Measurements from ENCODE around the gene CLEC16A.

The CLEC16A gene

DNA sequence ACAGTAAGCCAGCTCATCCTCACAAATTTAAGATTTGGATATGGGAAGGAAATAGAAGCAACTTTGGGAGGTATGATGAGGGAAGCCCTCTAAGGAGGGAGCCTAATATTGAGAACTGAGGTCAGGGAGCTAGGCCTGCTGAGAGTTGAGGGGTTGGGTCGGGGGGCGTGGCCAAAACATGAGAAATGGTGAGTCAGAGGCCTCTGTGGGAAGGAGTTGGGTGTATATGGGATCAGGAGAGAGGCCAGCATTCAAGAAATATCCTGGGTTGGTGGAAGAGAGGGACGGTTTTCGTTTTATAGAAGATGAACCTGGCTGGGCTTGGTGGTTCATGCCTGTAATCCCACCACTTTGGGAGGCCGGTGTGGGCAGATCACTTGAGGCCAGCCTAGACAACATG is 48.4 kb downstream of the CLEC16A start:
- no peak for DNase-seq

DNA sequence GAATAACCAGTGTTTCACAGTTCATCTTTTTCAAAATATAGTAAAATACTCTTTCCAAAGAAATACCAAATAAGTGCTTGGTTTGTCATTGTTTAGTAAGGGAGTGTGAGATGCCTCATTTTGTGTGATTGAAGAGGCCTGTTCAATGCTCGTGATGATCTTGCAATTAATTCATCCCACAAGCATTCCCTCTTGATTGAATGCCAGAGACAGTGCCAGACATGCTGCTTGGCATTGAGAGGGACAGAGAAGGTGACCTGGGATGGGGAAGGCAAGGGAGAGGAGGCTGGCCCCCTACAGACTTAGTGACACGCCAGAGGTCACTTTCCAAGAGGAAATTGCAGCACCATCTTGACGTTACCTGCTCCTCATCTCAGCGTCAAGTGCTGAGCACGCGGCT is 49.3 kb downstream of the CLEC16A start:
- DNase-seq: no peak

DNA sequence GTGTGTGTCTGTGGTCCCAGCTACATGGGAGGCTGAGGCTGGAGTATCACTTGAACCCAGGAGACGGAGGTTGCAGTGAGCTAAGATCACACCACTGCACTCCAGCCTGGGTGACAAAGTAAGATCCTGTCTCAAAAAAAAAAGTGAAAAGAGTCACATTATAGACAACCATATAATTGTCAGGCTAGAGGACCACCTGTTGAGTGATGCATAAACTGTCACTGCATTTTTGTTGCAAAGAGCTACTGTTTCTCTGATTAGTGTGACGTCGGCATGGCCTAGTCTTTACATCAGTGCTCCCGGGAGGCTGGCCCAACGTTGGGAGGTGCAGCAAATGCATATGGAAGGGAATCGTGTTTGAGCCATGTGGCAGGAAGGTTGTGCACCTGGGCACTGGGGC is 50.2 kb downstream of the CLEC16A start:
- DNase-seq: no peak

DNA sequence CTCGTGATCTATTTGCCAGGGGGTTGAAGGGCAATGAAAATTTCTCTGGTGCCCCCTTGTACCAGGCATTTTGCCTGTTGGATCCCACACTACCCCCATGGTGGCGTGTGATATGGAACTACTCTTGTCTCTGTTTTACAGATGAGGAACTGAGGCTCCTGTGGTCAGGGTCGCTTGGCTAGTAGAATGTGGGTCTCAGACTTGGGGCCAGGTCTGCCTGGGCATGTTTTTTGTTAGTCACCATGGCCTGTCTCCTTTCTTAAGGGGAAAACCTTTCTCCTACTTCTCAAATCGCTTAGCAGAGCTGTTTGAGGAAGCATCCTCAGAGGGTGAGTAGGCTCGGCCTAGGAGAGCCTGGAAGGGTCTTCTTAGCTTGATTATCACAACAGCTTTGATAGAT is 51.2 kb downstream of the CLEC16A start:
- DNase-seq: no peak

DNA sequence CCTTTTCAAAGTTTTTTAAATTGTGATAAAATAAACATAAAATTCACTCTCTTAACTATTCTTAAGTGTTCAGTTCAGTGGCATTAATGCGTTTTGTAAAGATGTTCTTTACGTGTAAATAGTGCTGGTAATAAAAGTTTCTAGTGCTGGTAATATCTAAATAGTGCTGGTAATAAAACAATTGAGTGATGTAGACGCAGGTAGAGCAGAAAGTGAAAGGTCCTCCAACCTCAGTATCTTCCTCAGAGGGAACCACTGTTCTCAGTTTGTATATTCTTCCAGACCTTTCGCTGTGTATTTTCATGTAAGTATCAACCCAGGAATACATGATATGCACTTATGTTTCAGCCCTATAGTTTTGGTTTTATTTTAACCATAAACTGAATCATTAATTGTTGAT is 53.1 kb downstream of the CLEC16A start:
- no peak for DNase-seq

DNA sequence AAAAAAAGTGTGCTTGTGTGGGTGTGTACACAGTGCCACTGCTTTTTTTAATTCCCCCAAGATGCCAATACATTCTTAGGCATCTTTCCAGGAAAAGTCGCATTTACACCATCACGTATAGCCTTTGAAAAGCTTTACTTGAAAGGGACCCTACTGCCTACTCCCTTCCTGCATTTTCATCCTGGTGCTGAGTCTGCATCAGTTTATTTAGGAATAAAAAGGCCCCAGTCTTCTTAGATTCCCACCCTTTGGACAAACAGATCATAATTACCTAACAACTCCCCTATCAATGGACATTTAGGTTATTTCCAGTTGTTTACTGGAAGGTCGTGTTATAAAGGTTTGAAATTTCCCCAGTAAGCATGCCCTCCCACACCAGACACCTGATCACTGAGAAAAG is 54.9 kb downstream of the CLEC16A start:
- DNase-seq: no peak

DNA sequence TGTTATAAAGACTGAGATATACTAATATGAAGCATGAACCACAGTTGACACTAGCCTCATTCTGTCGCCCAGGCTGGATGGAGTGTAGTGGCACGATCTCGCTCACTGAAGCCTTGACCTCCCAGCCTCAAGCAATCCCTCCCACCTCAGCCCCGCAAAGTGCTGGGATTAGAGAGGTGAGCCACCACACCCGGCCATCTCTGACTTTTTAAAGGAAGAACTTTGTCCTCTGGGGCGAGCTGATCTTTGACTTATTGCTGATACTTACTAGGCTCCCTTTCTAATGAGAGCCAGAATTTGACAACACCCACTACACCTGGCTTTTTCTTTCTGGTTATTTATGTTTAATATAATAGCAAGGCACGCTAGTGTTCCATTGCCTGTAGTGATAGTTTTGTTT is 57.2 kb downstream of the CLEC16A start:
- no peak for DNase-seq

DNA sequence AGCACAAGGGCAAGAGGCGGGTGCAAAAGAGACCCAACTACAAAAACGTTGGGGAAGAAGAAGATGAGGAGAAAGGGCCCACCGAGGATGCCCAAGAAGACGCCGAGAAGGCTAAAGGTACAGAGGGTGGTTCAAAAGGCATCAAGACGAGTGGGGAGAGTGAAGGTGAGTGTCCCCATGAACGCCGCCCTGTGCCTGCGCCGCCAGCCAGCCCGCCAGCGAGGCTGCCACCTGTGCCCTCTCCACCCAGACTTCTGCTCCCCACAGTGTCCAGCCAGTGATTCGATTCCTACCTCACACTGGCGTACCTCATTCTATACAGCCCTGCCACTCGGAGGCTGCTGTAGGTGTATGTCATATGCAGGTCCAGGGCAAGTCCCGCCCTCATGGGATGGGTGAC is 58.8 kb downstream of the CLEC16A start:
- DNase-seq: no peak

DNA sequence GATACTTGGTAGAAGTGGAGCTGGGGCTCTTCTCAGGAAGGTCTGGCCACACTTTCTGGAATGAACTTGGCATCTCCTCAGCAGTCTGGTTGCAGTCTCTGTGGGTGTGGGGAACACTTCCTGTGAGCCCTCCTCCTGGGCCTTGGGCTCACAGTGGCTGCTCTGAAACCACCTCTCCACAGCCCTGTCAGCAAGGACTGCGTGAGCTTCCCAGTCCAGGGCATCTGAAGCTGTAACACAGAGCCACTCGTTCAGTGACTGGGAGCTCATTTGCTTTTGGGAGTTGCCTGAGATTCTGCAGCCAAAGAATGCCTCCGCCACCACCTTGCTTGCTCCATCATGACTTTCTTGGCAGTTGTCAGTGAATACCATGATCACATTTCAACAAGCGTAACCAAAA is 60.0 kb downstream of the CLEC16A start:
- DNase-seq: no peak

DNA sequence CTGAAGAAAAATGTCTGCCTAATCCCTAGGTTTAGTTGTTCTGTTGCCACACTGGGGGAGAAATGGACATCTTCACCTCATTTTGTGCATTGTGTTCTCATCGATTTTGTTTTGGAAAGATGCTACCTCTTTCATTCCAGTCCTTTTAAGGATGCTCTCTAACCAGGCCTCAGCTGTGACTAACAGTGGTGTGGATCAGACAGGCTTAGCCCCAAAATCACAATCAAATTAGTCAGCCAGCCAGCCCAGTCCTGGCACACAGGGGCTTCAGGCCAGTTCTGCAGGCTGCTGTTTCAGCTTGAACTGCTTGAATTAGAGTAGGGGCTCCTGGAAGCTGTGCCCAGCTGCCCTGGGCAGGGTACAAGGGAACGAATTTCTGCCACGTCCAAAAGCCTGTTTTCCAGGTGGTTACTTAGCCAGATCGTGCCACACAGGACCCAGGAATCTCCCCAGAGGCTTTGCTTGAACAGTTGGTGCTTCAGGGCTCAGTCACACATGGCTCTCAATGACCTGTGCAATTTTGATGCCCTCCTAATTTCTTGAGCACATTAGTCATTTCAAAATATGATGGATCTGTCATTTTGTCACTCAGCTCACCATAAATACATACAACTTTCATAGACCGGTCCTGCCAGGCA is 60.7 kb downstream of the CLEC16A start:
- no peak for DNase-seq

DNA sequence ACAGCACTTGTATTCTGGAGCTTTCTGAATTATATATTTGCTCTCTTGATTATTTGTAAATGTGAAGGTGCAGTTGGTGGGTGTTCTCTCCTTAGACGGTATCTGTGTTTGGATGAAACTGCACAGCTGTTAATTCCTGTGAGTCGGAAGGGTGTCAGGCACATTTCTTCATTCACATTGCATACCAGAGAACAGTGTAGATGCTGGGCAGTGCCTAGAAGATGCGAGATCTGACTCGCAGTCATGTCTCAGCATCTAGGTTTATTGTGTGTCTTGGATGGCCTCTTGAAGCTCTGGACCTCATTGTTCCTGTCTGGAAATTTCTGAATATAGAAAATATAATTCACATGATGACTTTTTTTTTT is 61.2 kb downstream of the CLEC16A start:
- DNase-seq: no peak

DNA sequence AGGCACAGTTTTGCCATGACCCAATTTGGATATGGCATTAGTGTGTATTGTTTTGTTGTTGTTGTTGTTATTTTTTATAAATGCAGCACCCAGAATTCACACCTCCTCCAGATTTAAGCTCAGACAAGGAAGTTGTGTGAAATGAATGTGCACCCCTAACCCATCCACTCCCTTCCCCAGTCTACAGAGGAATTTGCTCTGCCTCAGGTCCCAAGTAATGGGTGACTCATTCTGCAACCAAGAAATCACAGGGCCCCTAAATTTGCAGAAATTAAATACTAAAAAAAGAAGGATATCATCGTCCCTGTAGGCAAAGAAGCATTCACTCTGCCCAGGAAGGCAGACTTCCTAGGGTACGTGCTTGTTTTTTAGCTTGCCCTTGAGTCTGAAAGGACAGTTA is 62.3 kb downstream of the CLEC16A start:
- no peak for DNase-seq

DNA sequence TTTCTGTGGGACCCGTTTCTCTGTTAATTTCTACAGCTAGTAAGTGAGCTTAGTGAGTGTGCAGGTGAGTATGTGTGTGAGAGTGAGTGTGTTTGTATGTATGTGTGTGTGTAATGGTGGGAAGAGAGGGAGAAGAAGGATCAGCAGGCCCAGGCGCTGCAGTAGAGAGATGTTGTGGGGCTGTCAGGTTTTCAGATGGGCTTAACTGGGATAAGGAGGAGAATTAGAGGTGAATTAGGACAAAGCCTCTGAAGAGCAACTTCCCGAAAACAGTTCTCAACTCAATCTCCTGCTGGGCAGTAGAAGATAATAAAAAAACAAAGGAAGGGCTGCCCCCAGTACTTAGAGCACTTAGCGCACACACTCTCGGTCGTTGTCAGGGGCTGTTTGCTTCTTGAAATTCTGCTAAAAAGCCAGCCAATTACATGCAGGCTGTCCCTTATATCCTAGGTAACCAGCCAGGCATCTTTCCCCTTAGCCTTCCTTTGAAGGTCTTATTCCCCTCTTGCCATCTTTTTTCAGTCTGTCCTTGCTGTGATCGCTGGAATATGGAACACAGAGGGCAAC is 63.4 kb downstream of the CLEC16A start:
- DNase-seq: no peak

DNA sequence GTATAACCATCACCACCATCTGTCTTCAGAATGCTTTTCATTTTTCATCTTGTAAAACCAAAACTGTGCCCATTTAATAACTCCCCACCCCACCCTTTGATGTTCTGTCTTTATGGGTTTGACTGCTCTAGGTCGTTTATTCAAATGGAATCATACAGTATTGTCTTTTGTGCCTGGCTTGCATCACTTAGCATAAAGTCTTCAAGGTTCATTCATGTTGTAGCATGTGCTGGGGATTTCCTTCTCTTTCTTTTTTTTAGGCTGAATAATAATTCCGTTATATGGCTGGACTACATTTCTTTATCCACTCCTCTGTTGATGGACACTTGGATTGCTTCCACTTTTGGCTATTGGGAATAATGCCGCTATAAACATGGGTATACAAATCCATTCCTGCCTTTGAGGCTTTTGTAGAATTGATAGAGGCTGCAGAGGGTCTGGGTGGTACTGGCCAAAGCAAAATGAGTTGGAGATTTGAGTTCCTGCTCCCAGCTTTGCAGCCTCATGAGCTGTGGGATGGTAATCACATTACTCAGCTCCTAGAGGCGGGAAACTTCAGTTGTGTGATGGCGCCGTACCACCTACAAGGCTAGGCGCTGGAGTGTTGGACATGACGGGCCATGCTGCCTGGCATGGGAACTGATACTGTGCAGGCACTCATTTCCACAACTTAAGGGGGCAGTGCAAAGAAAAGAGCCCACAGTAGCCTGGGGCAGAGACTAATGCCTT is 64.8 kb downstream of the CLEC16A start:
- no peak for DNase-seq

DNA sequence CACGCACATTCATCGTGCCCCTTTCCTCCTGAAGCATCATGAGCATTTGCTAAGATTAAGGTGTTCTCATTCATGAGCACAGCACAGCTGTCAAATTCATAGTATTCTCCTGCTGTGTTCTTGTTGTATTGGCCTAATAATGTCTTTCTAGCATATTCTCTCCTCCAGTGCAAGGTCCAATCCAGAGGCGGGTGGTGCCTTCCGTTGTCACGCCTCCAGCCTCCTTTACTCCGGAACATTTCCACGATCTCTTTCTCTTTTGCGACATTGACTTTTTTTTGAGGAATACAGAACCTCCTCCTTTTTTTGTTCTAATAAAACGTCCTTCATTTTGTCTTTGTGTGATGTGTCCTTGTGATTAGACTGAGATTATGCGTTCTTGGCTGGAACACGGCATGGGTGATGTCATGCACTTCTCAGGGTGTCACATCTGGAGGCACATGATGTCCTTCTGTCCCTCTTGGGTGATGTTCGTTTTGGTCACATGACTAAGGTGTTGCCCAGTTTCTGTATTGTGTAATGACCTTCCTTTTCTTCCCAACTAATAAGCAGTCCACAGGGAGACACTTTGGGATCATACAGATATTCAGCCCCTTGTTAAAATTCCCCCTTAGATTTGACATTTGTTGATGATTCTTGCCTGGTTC is 66.3 kb downstream of the CLEC16A start:
- no peak for DNase-seq

DNA sequence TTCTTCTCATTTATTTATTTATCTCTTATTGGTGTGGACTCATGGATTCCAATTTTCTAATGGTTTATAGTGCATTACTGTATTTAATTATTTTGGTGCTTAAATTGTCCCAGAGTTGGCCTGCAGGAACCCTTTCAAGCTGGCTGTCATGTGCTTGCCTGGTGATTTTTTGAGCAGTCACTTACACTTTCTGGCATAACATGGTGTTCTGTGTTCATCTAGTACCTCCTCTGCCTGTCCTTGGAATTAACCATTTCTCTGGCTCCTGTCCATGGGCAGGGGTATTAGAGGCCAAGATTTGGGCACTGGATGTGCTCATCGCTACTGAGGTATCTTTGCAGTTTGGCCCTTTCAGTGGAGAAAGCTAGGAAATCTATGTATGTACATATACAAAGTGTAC is 67.0 kb downstream of the CLEC16A start:
- DNase-seq: no peak

DNA sequence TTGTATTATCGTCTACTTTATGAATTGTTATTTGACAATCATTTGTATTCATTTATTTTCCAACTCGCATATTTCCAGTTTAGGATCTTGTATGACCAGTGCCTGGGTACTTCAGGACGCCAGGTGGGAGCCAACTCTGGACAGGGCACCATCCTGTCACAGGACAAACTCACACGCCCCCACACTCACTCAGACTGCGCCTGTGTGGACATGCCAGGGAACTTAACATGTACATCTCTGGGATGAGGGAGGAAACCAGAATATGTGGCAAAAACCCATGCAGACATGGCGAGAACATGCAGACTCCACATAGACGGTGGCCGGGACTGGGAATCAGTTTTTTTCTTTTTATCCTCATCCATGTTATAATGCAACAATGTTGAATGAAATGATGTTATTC is 68.5 kb downstream of the CLEC16A start:
- no peak for DNase-seq

DNA sequence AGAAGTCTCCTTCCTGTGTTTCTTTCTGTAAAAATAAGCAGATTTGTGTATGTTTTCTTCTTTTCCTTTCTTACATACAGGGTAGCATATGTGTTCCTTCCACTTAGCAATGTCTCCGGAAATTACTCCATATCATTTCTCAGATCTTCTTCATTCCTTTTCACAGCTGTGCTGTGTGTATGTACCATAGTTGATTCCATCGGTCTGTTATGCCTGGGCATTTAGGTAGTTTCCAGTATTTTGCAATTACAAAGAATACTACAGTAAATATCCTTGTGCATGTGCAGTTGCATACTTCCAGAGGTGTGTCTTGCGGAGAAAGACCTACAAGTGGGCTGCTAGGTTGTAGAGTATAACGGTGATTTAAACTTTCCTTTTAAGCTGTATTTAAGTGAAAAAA is 69.8 kb downstream of the CLEC16A start:
- DNase-seq: no peak

DNA sequence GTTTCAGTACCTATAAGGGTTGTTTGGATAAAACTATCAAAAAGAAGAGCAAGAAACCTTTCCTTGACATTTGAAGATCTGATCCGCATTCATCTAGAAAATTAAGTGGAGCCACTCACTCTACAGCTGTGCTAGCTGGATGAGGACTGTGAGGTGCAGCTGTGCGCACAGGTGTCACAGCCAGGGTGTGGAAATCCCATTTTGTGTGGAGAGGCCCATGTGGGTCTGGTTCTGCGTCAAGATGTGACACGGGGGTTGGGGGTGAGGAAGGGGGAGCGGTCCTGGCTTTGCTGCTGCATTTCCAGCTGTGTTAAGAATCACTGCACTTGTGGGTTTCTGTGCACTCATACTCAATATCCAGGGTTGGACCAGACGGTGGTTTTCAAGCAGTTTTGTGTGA is 70.7 kb downstream of the CLEC16A start:
- no peak for DNase-seq

DNA sequence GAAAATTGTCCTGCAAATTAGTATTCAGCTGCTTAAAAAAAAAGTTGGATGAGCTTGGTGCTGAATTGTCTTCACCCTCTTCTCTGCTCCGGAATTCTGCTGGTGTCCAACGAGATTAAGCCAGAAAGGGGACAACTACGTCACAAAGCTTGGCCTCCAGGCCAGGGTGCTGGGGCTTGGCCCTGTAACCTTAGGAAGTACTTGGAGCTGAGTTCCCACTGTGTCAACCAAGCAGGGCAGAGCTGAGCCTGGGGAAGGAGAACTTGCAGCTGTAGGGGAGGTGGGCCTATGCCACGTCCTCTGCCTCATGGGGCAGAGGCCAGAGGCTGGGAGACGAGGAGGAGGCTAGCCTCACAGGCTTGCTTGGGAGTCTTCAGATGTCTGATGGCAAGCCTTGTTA is 71.2 kb downstream of the CLEC16A start:
- no peak for DNase-seq

DNA sequence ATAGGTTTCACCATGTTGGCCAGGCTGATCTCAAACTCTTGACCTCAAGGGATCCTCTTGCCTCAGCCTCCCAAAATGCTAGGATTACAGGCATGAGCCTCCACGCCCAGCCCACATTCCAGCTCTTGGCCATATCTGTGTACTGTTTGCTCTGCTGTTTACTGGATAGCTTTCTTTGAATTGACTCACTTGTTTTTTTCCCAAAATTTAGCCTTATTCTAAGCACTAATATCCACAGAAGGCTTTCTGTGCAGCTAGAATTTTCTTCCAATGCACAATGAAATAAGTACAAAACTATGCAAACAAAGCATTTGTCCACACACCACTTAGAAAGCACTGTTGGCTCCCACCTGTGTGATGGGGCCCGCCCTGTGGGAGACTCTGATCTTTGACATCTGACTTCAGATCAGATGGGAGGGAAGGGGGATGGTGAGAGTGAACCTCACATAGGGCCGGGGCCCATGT is 72.2 kb downstream of the CLEC16A start:
- DNase-seq: no peak

DNA sequence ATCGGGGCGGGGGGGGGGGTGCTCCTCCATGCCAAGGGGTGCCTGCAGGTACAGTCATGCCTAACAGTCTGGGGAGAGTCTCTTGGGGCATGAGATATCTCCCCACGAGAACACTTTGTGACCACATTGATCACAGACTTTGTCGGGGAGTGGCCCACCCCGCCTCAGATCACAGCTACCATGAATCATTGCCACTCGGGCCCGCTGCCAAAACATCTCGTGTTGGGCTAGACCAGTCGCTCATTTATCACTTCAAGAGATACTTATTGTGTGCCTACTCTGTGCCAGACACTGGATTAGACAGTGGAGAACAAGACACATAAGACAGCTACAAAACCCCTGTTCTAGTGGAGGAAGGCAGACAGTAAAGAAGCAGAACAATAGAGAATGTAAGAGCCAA is 72.6 kb downstream of the CLEC16A start:
- no peak for DNase-seq

DNA sequence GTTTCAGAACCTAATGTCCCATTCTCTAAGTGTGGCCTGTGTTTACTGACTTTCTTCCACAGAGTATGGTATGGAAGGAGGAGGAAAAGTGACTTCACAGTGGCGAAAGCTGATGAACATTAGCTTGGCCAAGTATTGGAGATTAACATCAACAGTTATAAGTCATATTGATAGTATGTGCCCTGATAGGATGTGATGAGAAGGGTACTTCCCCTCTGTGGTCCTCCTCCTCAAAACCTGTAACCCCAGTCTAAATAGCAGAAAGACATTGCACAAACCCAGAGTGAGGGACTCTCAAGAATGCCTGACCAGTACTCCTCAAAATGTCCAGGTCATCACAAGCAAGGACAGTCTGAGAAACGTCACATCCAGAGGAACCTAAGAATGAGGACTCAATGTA is 73.1 kb downstream of the CLEC16A start:
- no peak for DNase-seq

DNA sequence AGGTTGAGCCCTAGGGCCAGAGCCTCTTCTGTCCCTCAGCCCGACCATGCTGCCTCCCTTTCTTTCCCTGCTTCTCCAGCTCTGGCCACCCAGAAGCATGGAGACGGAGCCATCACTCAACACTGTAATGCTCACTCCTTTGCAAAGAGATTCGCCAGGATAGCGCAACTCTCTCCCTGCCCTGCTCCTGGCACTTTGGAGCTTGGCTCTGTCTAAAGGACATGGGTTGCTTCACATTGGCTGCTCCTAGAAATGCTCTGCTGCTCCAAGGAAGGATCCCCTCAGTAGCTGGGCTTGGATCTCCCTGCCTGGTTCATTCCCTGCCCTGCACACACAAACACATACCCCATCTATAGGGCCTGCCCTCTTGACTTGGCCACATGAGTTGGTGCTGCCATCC is 76.0 kb downstream of the CLEC16A start:
- no peak for DNase-seq

Data from NCI-H1048 (cell line).